Neural progenitor cell (in vitro differentiated cells): ENCODE results near the gene HS6ST3. TPM values are rescaled to one million over a fixed set of nuclear protein-coding genes. Genes with fewer than 3 reads are reported as not detected.
"Not testable (repeated sequence)": the region's sequence is repeated elsewhere in the genome, so short reads cannot be mapped to it uniquely, and the experiment has no call there.

Experiments used
- DNase-seq: peaks from one replicate; pipeline ENCODE4 v3.0.0-alpha.2; 2016; ENCODE audit warnings: low spot score
- H2AFZ ChIP-seq: fragments of 200-600 bp; sonication (generic); replicated peaks from 2 replicates; pipeline ENCODE4 v1.6.1; 2016; ENCODE audit warnings: antibody characterized with exemption
- H3F3A ChIP-seq: fragments of 200-600 bp; sonication (generic); 2 replicates; pipeline ENCODE4 v1.6.1; 2016; ENCODE audit warnings: antibody characterized with exemption, low read depth
- H3K27ac ChIP-seq: fragments of 200-600 bp; sonication (generic); 2 replicates; pipeline ENCODE4 v1.5.1; 2016; ENCODE audit warnings: mild to moderate bottlenecking
- H3K27me3 ChIP-seq: fragments of 200-600 bp; sonication (generic); 2 replicates; pipeline ENCODE4 v1.6.1; 2016; ENCODE audit warnings: mild to moderate bottlenecking, moderate library complexity
- H3K36me3 ChIP-seq: fragments of 200-600 bp; sonication (generic); 2 replicates; pipeline ENCODE4 v1.5.1; 2016
- H3K4me1 ChIP-seq: fragments of 200-600 bp; sonication (generic); 2 replicates; pipeline ENCODE4 v1.6.1; 2016; ENCODE audit warnings: mixed run types
- H3K4me2 ChIP-seq: fragments of 200-600 bp; sonication (generic); 2 replicates; pipeline ENCODE4 v1.6.1; 2016
- H3K4me3 ChIP-seq: fragments of 200-600 bp; sonication (generic); 2 replicates; pipeline ENCODE4 v1.5.1; 2016
- H3K79me2 ChIP-seq: fragments of 200-600 bp; sonication (generic); 2 replicates; pipeline ENCODE4 v1.6.1; 2016; ENCODE audit warnings: low read depth
- H3K9ac ChIP-seq: fragments of 200-600 bp; sonication (generic); 2 replicates; pipeline ENCODE4 v1.6.1; 2016
- H3K9me3 ChIP-seq: fragments of 200-600 bp; sonication (generic); 2 replicates; pipeline ENCODE4 v1.5.1; 2016; ENCODE audit warnings: low read depth
- H4K20me1 ChIP-seq: fragments of 200-600 bp; sonication (generic); 2 replicates; pipeline ENCODE4 v1.6.1; 2016; ENCODE audit warnings: low read depth
- H3K27ac Mint-ChIP-seq: 3 replicates; pipeline ENCODE4 v1.8.0; 2021; ENCODE audit warnings: mixed read lengths
- H3K27me3 Mint-ChIP-seq: 2 replicates; pipeline ENCODE4 v1.8.0; 2022; ENCODE audit warnings: low read depth, mild to moderate bottlenecking, inconsistent platforms, moderate library complexity, mixed read lengths; ENCODE audit not compliant: insufficient read depth
- H3K36me3 Mint-ChIP-seq: 3 replicates; pipeline ENCODE4 v1.8.0; 2021; ENCODE audit warnings: mixed read lengths
- H3K4me1 Mint-ChIP-seq: 3 replicates; pipeline ENCODE4 v1.8.0; 2021; ENCODE audit warnings: mixed read lengths
- H3K4me3 Mint-ChIP-seq: 3 replicates; pipeline ENCODE4 v1.8.0; 2021; ENCODE audit warnings: mild to moderate bottlenecking, moderate library complexity, mixed read lengths
- H3K9me3 Mint-ChIP-seq: 3 replicates; pipeline ENCODE4 v1.8.0; 2020; ENCODE audit warnings: mixed read lengths
- EZH2 ChIP-seq: fragments of 200-600 bp; sonication (generic); IDR thresholded peaks from 2 replicates; pipeline ENCODE4 v1.6.1; 2017; ENCODE audit warnings: antibody characterized with exemption, mild to moderate bottlenecking, moderate library complexity
- EZH2phosphoT487 ChIP-seq: fragments of 200-600 bp; sonication (generic); IDR thresholded peaks from 2 replicates; pipeline ENCODE4 v1.6.1; 2017; ENCODE audit warnings: antibody characterized with exemption
- total RNA-seq: library from RNA; depleted of rRNA; stranded (reverse); fragments of >200 nt; gene quantifications from 2 replicates; pipeline ENCODE4 v1.2.3, GENCODE V29; 2015; ENCODE audit warnings: low replicate concordance
- TF ChIP-seq, protein P1 (sequence below): fragments of 200-600 bp; sonication (generic); IDR thresholded peaks from 2 replicates; pipeline ENCODE4 v1.5.1; 2017; ENCODE audit warnings: antibody characterized with exemption, mild to moderate bottlenecking

The HS6ST3 gene
- total RNA-seq, 1 donor from 2014 or later = 0.39 TPM

- H2AFZ ChIP-seq = no peak overlapping the region
- H3K9me3 Mint-ChIP-seq = no peaks in the 10 kb centered on the region
Measured at GRCh38 chr13:96771486-96772367, 681.8 kb downstream of the HS6ST3 start.

DNA sequence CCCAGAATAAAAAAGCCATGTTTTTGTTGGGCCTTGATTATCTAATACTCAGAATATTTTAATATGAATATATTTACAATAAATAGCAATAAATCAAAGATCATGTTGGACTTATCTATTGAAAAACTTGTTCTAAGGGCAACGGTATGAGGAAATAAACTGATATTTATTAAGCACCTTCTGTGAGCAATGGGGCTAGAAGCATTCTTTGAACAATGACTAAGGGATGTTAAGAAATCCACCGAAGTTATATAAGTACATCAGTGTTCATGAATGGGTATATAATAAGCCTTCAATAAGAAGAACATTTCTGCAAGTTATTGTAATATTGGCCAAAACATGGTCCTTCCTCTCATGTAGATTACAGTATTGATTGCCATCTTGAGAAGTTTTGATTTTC lies 682.5 kb downstream of the HS6ST3 start:
- Histone ChIP-seq H4K20me1 (no peaks in the 10 kb centered on the region), H3F3A (peaks cover 16% of the 10 kb centered on the region), H2AFZ (no peak overlapping the region), H3K4me3 (no peak overlapping the region), H3K36me3 (no peaks in the 10 kb centered on the region), H3K9ac (no peak overlapping the region), H3K27me3 (no peaks in the 10 kb centered on the region), H3K4me1 (peaks cover 40% of the 10 kb centered on the region), H3K79me2 (no peaks in the 10 kb centered on the region), H3K27ac (no peak overlapping the region), H3K9me3 (no peaks in the 10 kb centered on the region), H3K4me2 (no peak overlapping the region)
- TF ChIP-seq, protein P1, sequence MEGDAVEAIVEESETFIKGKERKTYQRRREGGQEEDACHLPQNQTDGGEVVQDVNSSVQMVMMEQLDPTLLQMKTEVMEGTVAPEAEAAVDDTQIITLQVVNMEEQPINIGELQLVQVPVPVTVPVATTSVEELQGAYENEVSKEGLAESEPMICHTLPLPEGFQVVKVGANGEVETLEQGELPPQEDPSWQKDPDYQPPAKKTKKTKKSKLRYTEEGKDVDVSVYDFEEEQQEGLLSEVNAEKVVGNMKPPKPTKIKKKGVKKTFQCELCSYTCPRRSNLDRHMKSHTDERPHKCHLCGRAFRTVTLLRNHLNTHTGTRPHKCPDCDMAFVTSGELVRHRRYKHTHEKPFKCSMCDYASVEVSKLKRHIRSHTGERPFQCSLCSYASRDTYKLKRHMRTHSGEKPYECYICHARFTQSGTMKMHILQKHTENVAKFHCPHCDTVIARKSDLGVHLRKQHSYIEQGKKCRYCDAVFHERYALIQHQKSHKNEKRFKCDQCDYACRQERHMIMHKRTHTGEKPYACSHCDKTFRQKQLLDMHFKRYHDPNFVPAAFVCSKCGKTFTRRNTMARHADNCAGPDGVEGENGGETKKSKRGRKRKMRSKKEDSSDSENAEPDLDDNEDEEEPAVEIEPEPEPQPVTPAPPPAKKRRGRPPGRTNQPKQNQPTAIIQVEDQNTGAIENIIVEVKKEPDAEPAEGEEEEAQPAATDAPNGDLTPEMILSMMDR = no peak
- no peak for TF ChIP-seq EZH2phosphoT487
- Mint-ChIP-seq H3K4me1 (no peaks in the 10 kb centered on the region), H3K36me3 (no peaks in the 10 kb centered on the region), H3K9me3 (peaks cover 4% of the 10 kb centered on the region), H3K4me3 (no peak overlapping the region), H3K27ac (no peak overlapping the region), H3K27me3 (peaks cover 2% of the 10 kb centered on the region)
- DNase-seq = no peak

More at GRCh38 chr13:96771486-96772367, 681.8 kb downstream of the HS6ST3 start:
- no peaks in the 10 kb centered on the region for H3K27me3 ChIP-seq
- H3K4me1 ChIP-seq = peaks cover 47% of the 10 kb centered on the region
- no peak overlapping the region for H3K4me3 ChIP-seq
- no peak for DNase-seq
- H3K4me1 Mint-ChIP-seq = no peaks in the 10 kb centered on the region
- H3K27ac ChIP-seq = no peak overlapping the region
- H4K20me1 ChIP-seq = no peaks in the 10 kb centered on the region
- H3K4me3 Mint-ChIP-seq = no peak overlapping the region
- H3K27ac Mint-ChIP-seq = no peak overlapping the region
- TF ChIP-seq EZH2 = no peak
- H3K4me2 ChIP-seq = no peak overlapping the region
- no peaks in the 10 kb centered on the region for H3K27me3 Mint-ChIP-seq
- H3K79me2 ChIP-seq = no peaks in the 10 kb centered on the region
- no peak overlapping the region for H3K9ac ChIP-seq
- H3F3A ChIP-seq = peaks cover 17% of the 10 kb centered on the region
- H3K36me3 ChIP-seq = no peaks in the 10 kb centered on the region
- H3K9me3 ChIP-seq = no peaks in the 10 kb centered on the region
- H3K36me3 Mint-ChIP-seq = no peaks in the 10 kb centered on the region

DNA sequence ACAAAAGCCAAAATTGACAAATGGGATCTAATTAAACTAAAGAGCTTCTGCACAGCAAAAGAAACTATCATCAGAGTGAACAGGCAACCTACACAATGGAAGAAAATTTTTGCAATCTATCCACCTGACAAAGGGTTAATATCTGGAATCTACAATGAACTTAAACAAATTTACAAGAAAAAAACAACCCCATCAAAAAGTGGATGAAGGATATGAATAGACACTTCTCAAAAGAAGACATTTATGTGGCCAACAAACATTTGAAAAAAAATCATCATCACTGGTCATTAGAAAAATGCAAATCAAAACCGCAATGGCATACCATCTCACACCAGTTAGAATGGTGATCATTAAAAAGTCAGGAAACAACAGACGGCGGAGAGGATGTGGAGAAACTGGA lies 688.4 kb downstream of the HS6ST3 start:
- not testable (repeated sequence) for H3K36me3 Mint-ChIP-seq, H3F3A ChIP-seq, H2AFZ ChIP-seq, H3K27ac Mint-ChIP-seq, H3K79me2 ChIP-seq, H3K9ac ChIP-seq, H3K4me3 ChIP-seq, H3K27me3 ChIP-seq, H3K4me1 ChIP-seq, H3K36me3 ChIP-seq, H3K4me2 ChIP-seq, H3K4me1 Mint-ChIP-seq, H3K27me3 Mint-ChIP-seq, H3K4me3 Mint-ChIP-seq, DNase-seq, H4K20me1 ChIP-seq, H3K9me3 ChIP-seq, H3K27ac ChIP-seq
- H3K9me3 Mint-ChIP-seq = peaks cover 18% of the 10 kb centered on the region

DNA sequence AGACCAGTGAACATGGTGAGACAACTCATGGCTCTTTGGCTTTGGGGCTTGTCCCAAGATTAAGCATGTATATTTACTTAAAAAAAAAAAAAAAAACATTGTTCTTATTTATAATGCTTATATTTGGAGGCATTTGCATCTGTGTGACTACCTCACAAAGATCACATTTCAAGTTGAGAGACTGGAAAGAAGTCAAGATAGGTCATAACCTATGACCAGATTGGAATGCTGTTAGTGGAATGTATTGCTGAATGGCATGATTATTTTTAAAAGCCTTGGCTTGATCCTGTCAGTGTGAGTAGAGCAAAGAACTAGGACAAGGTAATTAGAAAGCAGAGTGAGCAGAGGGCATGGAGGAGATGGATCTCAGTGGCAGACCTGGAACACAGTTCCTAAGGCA lies 689.8 kb downstream of the HS6ST3 start:
- TF ChIP-seq, protein P1 = no peak
- no peak for TF ChIP-seq EZH2
- TF ChIP-seq EZH2phosphoT487 = no peak
- Mint-ChIP-seq H3K36me3 (peaks cover 1% of the 10 kb centered on the region), H3K27me3 (peaks cover 4% of the 10 kb centered on the region), H3K27ac (no peak overlapping the region), H3K4me3 (no peak overlapping the region), H3K4me1 (peaks cover 5% of the 10 kb centered on the region), H3K9me3 (peaks cover 18% of the 10 kb centered on the region)
- H3K79me2 ChIP-seq = no peaks in the 10 kb centered on the region
- H2AFZ ChIP-seq = no peak overlapping the region
- H3K9me3 ChIP-seq = peaks cover 6% of the 10 kb centered on the region
- H3F3A ChIP-seq = no peaks in the 10 kb centered on the region
- H3K36me3 ChIP-seq = no peaks in the 10 kb centered on the region
- no peaks in the 10 kb centered on the region for H4K20me1 ChIP-seq
- H3K9ac ChIP-seq = no peak overlapping the region
- H3K4me1 ChIP-seq = no peaks in the 10 kb centered on the region
- DNase-seq = no peak
- H3K27ac ChIP-seq = no peak overlapping the region
- no peak overlapping the region for H3K4me3 ChIP-seq
- H3K27me3 ChIP-seq = no peaks in the 10 kb centered on the region
- no peak overlapping the region for H3K4me2 ChIP-seq
